SK-N-SH (cell line): ENCODE measurements around the gene ASB11.
"Not testable (repeated sequence)": the region's sequence is repeated elsewhere in the genome, so short reads cannot be mapped to it uniquely, and the experiment has no call there.

Experiments used
- CHD2 ChIP-seq: fragments of 150-350 bp; IDR thresholded peaks from 2 replicates; pipeline ENCODE4 v1.6.1; 2018; ENCODE audit warnings: low read length; ENCODE audit not compliant: partially characterized antibody
- FOXM1 ChIP-seq: IDR thresholded peaks from 2 replicates; pipeline ENCODE4 v1.4.0; 2012; ENCODE audit warnings: low read depth, mild to moderate bottlenecking
- GABPA ChIP-seq: IDR thresholded peaks from 2 replicates; pipeline ENCODE4 v1.4.0; 2012; ENCODE audit warnings: low read depth, mild to moderate bottlenecking
- POLR2AphosphoS5 ChIP-seq: IDR thresholded peaks from 2 replicates; pipeline ENCODE4 v1.6.1; 2012; ENCODE audit warnings: low read depth, low read length
- RAD21 ChIP-seq: IDR thresholded peaks from 2 replicates; pipeline ENCODE4 v1.6.1; 2012; ENCODE audit warnings: mild to moderate bottlenecking, low read length
- RFX5 ChIP-seq: IDR thresholded peaks from 2 replicates; pipeline ENCODE4 v1.6.1; 2012; ENCODE audit warnings: mild to moderate bottlenecking, improper control_type of control experiment, low read length
- YY1 ChIP-seq: IDR thresholded peaks from 2 replicates; pipeline ENCODE4 v1.4.0; 2012; ENCODE audit warnings: low read depth, mild to moderate bottlenecking
- TF ChIP-seq, protein P1 (sequence below): IDR thresholded peaks from 2 replicates; pipeline ENCODE4 v1.4.0; 2012; ENCODE audit warnings: low read depth
- TF ChIP-seq, protein P2 (sequence below): fragments of 200-600 bp; sonication (generic); IDR thresholded peaks from 2 replicates; pipeline ENCODE4 v1.6.1; 2017; ENCODE audit warnings: antibody characterized with exemption, mild to moderate bottlenecking, moderate library complexity
- TF ChIP-seq, protein P3 (sequence below): fragments of 150-350 bp; IDR thresholded peaks from 2 replicates; pipeline ENCODE4 v1.6.1; 2017; ENCODE audit warnings: antibody characterized with exemption, low read length, low read depth, borderline replicate concordance
- TF ChIP-seq, protein P4 (sequence below): IDR thresholded peaks from 2 replicates; pipeline ENCODE4; 2012

DNA sequence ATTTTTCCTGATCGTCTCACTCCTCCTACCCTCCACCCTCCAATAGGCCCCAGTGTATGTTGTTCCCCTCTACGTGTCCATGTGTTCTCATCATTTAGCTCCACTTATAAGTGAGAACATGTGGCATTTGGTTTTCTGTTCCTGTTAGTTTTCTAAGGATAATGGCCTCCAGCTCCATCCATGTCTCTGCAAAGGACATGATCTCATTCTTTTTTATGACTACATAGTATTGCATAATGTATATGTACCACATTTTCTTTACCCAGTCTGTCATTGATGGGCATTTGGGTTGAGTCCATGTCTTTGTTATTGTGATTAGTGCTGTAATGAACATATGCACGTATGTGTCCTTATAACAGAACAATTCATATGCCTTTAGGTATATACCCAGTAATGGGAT lies 9.5 kb downstream of the ASB11 start:
- TF ChIP-seq, protein P1, sequence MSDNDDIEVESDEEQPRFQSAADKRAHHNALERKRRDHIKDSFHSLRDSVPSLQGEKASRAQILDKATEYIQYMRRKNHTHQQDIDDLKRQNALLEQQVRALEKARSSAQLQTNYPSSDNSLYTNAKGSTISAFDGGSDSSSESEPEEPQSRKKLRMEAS, result not testable (repeated sequence)
- TF ChIP-seq FOXM1, YY1, GABPA, RFX5, POLR2AphosphoS5, RAD21, CHD2: not testable (repeated sequence)
- TF ChIP-seq, protein P2, sequence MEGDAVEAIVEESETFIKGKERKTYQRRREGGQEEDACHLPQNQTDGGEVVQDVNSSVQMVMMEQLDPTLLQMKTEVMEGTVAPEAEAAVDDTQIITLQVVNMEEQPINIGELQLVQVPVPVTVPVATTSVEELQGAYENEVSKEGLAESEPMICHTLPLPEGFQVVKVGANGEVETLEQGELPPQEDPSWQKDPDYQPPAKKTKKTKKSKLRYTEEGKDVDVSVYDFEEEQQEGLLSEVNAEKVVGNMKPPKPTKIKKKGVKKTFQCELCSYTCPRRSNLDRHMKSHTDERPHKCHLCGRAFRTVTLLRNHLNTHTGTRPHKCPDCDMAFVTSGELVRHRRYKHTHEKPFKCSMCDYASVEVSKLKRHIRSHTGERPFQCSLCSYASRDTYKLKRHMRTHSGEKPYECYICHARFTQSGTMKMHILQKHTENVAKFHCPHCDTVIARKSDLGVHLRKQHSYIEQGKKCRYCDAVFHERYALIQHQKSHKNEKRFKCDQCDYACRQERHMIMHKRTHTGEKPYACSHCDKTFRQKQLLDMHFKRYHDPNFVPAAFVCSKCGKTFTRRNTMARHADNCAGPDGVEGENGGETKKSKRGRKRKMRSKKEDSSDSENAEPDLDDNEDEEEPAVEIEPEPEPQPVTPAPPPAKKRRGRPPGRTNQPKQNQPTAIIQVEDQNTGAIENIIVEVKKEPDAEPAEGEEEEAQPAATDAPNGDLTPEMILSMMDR, result not testable (repeated sequence)
- TF ChIP-seq, protein P3, sequence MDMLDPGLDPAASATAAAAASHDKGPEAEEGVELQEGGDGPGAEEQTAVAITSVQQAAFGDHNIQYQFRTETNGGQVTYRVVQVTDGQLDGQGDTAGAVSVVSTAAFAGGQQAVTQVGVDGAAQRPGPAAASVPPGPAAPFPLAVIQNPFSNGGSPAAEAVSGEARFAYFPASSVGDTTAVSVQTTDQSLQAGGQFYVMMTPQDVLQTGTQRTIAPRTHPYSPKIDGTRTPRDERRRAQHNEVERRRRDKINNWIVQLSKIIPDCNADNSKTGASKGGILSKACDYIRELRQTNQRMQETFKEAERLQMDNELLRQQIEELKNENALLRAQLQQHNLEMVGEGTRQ, result not testable (repeated sequence)
- TF ChIP-seq, protein P4, sequence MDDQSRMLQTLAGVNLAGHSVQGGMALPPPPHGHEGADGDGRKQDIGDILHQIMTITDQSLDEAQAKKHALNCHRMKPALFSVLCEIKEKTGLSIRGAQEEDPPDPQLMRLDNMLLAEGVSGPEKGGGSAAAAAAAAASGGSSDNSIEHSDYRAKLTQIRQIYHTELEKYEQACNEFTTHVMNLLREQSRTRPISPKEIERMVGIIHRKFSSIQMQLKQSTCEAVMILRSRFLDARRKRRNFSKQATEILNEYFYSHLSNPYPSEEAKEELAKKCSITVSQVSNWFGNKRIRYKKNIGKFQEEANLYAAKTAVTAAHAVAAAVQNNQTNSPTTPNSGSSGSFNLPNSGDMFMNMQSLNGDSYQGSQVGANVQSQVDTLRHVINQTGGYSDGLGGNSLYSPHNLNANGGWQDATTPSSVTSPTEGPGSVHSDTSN, result not testable (repeated sequence)
